Spleen (tissue), 7 donors: Measurements from ENCODE around the gene IFNA1.

Source experiments
- CTCF ChIP-seq, 11 experiments: fragments of 200-600 bp in 7 of 11; fragments of 450-650 bp in 4 of 11; sonication (generic) in 4 of 11; IDR thresholded peaks in 8 of 11; conservative IDR thresholded peaks in 3 of 11; 1 replicate in 7 of 11; 2 replicates in 4 of 11; pipeline versions ENCODE4 v1.4.0 to v1.8.0; 2016 to 2021; ENCODE audit warnings: antibody characterized with exemption in 11 of 11, inconsistent platforms in 4 of 11, mild to moderate bottlenecking in 1 of 11
- POLR2A ChIP-seq, 3 donors: fragments of 450-650 bp; IDR thresholded peaks; one replicate each; pipeline ENCODE4 v1.5.1; 2017; ENCODE audit warnings: antibody characterized with exemption in 3 of 3, mild to moderate bottlenecking in 1 of 3
- POLR2AphosphoS5 ChIP-seq, 3 donors: sonication (generic); formaldehyde crosslinking; IDR thresholded peaks; one replicate each; pipeline ENCODE4 v1.5.1; 2017; ENCODE audit warnings: antibody characterized with exemption in 3 of 3
- donor health status: DM: no; HTN: no; CAD: no; lungs with moderate emphysema.
- donor health status: DM: no; HTN: no; CAD: no.
- donor health status: DM: no; HTN: no; CAD: no.

GRCh38 chr9:21461377-21461776 lies 21.1 kb downstream of the IFNA1 start:
- TF ChIP-seq POLR2A (IDR thresholded peaks at IDR 0.05) = no peak
- TF ChIP-seq CTCF (IDR thresholded peaks at IDR 0.05 in 8 of 11, conservative IDR thresholded peaks at IDR 0.05 in 3 of 11) = no peak
- no peak for TF ChIP-seq POLR2AphosphoS5 (IDR thresholded peaks at IDR 0.05)
